ENCODE results near the gene MDN1. TPM values are rescaled to one million over a fixed set of nuclear protein-coding genes. Genes with fewer than 3 reads are reported as not detected.
A peak's percentile ranks its signal among the peaks of the same experiment; 100 is the strongest.

The MDN1 gene
- total and polyA plus RNA-seq, 2 experiments from 2014 or later: 8.0 to 20.9 TPM

DNA sequence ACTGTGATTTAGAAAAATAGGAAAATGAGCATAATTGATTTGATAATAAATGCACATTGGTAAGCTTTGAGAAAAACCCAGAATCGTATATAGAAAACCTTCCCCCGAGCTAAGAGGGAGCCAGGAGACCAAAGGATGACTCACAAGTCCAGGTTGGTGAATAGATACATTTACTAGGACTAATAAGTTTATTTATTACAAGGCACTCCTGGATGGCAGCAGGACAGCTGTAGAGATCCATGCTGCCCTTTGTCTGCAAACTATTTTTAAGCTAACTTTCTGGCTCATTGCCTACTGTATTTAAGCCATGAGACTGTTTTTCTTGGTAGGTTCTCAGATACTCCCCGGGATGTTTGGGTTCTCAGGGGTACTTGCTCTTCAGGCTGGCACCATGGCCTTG lies 23.5 kb upstream of the MDN1 start:
- no peaks in the 10 kb centered on the region for H3K9me2 ChIP-seq (replicated peaks; ENCODE audit: insufficient read depth)
- no peaks in the 10 kb centered on the region for H3K9me3 ChIP-seq (ENCODE audit: low read depth)
- no peaks in the 10 kb centered on the region for H4K20me1 ChIP-seq (ENCODE audit: insufficient read depth, poor library complexity, severe bottlenecking)
- no peak for DNase-seq (ENCODE audit: low spot score)
- no peak overlapping the region for H3K27ac ChIP-seq
- H3K79me2 ChIP-seq: peaks cover 61% of the 10 kb centered on the region
- H3K4me1 ChIP-seq (ENCODE audit: insufficient read depth): no peaks in the 10 kb centered on the region
- no peak overlapping the region for H2AFZ ChIP-seq
- H3K27me3 ChIP-seq: no peaks in the 10 kb centered on the region
- H3K4me3 ChIP-seq: no peak overlapping the region
- H3K4me2 ChIP-seq: no peak overlapping the region
- H3K36me3 ChIP-seq (replicated peaks; ENCODE audit: insufficient read depth, low read depth): no peaks in the 10 kb centered on the region
- TF ChIP-seq, protein P1, sequence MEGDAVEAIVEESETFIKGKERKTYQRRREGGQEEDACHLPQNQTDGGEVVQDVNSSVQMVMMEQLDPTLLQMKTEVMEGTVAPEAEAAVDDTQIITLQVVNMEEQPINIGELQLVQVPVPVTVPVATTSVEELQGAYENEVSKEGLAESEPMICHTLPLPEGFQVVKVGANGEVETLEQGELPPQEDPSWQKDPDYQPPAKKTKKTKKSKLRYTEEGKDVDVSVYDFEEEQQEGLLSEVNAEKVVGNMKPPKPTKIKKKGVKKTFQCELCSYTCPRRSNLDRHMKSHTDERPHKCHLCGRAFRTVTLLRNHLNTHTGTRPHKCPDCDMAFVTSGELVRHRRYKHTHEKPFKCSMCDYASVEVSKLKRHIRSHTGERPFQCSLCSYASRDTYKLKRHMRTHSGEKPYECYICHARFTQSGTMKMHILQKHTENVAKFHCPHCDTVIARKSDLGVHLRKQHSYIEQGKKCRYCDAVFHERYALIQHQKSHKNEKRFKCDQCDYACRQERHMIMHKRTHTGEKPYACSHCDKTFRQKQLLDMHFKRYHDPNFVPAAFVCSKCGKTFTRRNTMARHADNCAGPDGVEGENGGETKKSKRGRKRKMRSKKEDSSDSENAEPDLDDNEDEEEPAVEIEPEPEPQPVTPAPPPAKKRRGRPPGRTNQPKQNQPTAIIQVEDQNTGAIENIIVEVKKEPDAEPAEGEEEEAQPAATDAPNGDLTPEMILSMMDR (IDR thresholded peaks at IDR 0.05; ENCODE audit: poor library complexity): no peak
- WGBS (ENCODE audit: low lambda C conversion rate, missing lambda C conversion rate): 86% methylated on average over 3 of the region's 3 CpGs

DNA sequence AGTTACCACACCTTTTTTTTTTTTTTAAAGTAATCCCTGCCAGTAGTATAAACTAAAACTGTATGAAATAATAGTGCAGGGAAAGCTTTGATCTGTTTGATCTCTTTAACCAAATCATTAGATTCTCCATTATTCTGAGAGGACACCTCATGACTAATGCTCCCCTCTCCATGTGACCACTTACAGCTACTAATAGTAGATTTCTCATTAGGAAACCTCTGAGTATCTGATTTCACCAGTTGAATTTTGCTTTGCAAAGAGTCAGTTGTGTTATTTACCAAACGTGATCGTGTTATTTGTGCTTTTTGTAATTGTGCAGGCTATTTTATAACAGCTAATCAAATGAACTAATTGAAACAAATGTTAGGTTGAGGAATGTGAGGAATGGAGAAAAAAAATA lies 22.6 kb upstream of the MDN1 start:
- Histone ChIP-seq H3K9me3 (ENCODE audit: low read depth) (no peaks in the 10 kb centered on the region), H3K27ac (no peak overlapping the region), H3K27me3 (no peaks in the 10 kb centered on the region), H4K20me1 (ENCODE audit: insufficient read depth, poor library complexity, severe bottlenecking) (no peaks in the 10 kb centered on the region), H3K4me1 (ENCODE audit: insufficient read depth) (no peaks in the 10 kb centered on the region), H2AFZ (no peak overlapping the region), H3K36me3 (replicated peaks; ENCODE audit: insufficient read depth, low read depth) (no peaks in the 10 kb centered on the region), H3K79me2 (peaks cover 70% of the 10 kb centered on the region), H3K4me2 (no peak overlapping the region), H3K4me3 (no peak overlapping the region), H3K9me2 (replicated peaks; ENCODE audit: insufficient read depth) (no peaks in the 10 kb centered on the region)
- DNase-seq (ENCODE audit: low spot score): no peak
- WGBS (ENCODE audit: low lambda C conversion rate, missing lambda C conversion rate): 96% methylated on average over 2 of the region's 2 CpGs
- TF ChIP-seq EZH2 (IDR thresholded peaks at IDR 0.05; ENCODE audit: borderline replicate concordance) (no peak), EZH2phosphoT487 (IDR thresholded peaks at IDR 0.05; ENCODE audit: low read depth, severe bottlenecking, unreplicated experiment) (no peak)
- TF ChIP-seq, protein P1 (IDR thresholded peaks at IDR 0.05; ENCODE audit: poor library complexity): no peak

DNA sequence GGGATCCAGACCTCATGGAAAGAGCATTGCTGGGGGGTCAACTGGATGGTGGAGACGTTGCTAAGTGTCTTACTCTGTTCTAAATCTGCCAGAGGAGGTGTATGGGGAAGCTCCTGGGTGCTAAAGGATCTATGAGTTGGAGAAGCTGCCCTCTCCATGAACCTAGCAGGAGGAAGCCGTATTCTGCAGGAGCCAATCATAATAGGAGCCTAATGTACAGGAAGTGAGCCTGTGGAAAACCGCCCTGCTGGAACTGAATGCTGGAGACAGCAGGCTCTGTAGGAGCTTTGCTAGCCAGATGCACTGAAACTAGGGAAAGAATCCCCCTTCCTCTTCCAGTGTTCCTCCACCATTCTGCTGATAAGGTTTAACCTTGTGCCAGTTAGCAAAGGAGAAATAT lies 20.9 kb upstream of the MDN1 start:
- Histone ChIP-seq H3K4me1 (ENCODE audit: insufficient read depth) (no peaks in the 10 kb centered on the region), H3K9me3 (ENCODE audit: low read depth) (no peaks in the 10 kb centered on the region), H3K79me2 (peaks cover 72% of the 10 kb centered on the region), H4K20me1 (ENCODE audit: insufficient read depth, poor library complexity, severe bottlenecking) (no peaks in the 10 kb centered on the region), H3K27me3 (no peaks in the 10 kb centered on the region), H3K36me3 (replicated peaks; ENCODE audit: insufficient read depth, low read depth) (no peaks in the 10 kb centered on the region), H2AFZ (no peak overlapping the region), H3K9me2 (replicated peaks; ENCODE audit: insufficient read depth) (no peaks in the 10 kb centered on the region), H3K4me3 (no peak overlapping the region), H3K4me2 (no peak overlapping the region), H3K27ac (no peak overlapping the region)
- peak; percentile 13 for DNase-seq (ENCODE audit: low spot score)
- TF ChIP-seq EZH2phosphoT487 (IDR thresholded peaks at IDR 0.05; ENCODE audit: low read depth, severe bottlenecking, unreplicated experiment): no peak
- no peak for TF ChIP-seq EZH2 (IDR thresholded peaks at IDR 0.05; ENCODE audit: borderline replicate concordance)
- TF ChIP-seq, protein P1 (IDR thresholded peaks at IDR 0.05; ENCODE audit: poor library complexity): no peak
- WGBS (ENCODE audit: low lambda C conversion rate, missing lambda C conversion rate): 69% methylated on average over 3 of the region's 3 CpGs

DNA sequence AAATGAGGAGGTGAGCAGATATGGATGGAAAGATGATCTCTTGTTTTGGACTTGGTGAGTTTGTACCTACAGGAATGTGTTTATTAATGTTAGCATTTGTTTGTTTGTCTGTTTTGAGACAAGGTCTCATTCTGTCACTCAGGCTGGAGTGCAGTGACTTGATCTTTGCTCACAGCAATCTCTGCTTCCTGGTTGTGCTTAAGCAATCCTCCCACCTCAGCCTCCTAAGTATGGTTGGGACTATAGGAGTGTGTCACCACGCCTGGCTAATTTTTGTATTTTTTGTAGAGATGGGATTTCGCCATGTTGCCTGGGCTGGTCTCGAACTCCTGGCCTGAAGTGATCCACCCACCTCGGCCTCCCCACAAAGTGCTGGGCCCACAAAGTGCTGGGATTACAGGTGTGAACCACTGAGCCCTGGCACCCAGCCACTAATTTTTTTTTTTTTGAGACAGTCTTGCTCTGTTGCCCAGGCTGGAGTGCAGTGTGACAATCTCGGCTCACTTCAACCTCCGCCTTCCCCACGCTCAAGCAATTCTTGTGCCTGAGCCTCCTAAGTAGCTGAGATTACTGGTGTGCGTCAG lies 17.1 kb upstream of the MDN1 start:
- WGBS (ENCODE audit: low lambda C conversion rate, missing lambda C conversion rate): 97% methylated on average over 8 of the region's 8 CpGs
- no peak for TF ChIP-seq EZH2 (IDR thresholded peaks at IDR 0.05; ENCODE audit: borderline replicate concordance)
- TF ChIP-seq, protein P1 (IDR thresholded peaks at IDR 0.05; ENCODE audit: poor library complexity): no peak
- no peak for TF ChIP-seq EZH2phosphoT487 (IDR thresholded peaks at IDR 0.05; ENCODE audit: low read depth, severe bottlenecking, unreplicated experiment)
- DNase-seq (ENCODE audit: low spot score): no peak
- Histone ChIP-seq H2AFZ (no peak overlapping the region), H3K27ac (no peak overlapping the region), H4K20me1 (ENCODE audit: insufficient read depth, poor library complexity, severe bottlenecking) (no peaks in the 10 kb centered on the region), H3K9me3 (ENCODE audit: low read depth) (no peaks in the 10 kb centered on the region), H3K4me3 (no peak overlapping the region), H3K4me2 (no peak overlapping the region), H3K4me1 (ENCODE audit: insufficient read depth) (no peaks in the 10 kb centered on the region), H3K36me3 (replicated peaks; ENCODE audit: insufficient read depth, low read depth) (no peaks in the 10 kb centered on the region), H3K79me2 (peaks cover 63% of the 10 kb centered on the region), H3K9me2 (replicated peaks; ENCODE audit: insufficient read depth) (no peaks in the 10 kb centered on the region), H3K27me3 (no peaks in the 10 kb centered on the region)

Measured in hepatocyte (in vitro differentiated cells).